ENCODE results near the gene JMJD8.

GRCh38 chr16:642189-643049, 41.7 kb downstream of the JMJD8 start:
- TF ChIP-seq, protein P1, sequence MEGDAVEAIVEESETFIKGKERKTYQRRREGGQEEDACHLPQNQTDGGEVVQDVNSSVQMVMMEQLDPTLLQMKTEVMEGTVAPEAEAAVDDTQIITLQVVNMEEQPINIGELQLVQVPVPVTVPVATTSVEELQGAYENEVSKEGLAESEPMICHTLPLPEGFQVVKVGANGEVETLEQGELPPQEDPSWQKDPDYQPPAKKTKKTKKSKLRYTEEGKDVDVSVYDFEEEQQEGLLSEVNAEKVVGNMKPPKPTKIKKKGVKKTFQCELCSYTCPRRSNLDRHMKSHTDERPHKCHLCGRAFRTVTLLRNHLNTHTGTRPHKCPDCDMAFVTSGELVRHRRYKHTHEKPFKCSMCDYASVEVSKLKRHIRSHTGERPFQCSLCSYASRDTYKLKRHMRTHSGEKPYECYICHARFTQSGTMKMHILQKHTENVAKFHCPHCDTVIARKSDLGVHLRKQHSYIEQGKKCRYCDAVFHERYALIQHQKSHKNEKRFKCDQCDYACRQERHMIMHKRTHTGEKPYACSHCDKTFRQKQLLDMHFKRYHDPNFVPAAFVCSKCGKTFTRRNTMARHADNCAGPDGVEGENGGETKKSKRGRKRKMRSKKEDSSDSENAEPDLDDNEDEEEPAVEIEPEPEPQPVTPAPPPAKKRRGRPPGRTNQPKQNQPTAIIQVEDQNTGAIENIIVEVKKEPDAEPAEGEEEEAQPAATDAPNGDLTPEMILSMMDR (conservative IDR thresholded peaks at IDR 0.05; ENCODE audit: low read length) = no peak
- no peak for TF ChIP-seq EZH2phosphoT487 (IDR thresholded peaks at IDR 0.05; ENCODE audit: borderline replicate concordance, low read depth, low read length)
